Loucy (cell line): ENCODE measurements around the gene AP2B1.
"Not testable (repeated sequence)": the region's sequence is repeated elsewhere in the genome, so short reads cannot be mapped to it uniquely, and the experiment has no call there.

Experiments used
- H2AFZ ChIP-seq: fragments of 200-600 bp; sonication (generic); 2 replicates; pipeline ENCODE4 v1.6.0; 2016; ENCODE audit warnings: antibody characterized with exemption, mild to moderate bottlenecking, low read length, moderate library complexity
- H3F3A ChIP-seq: fragments of 200-600 bp; 2 replicates; pipeline ENCODE4 v1.6.0; 2016; ENCODE audit warnings: antibody characterized with exemption, low read depth, mild to moderate bottlenecking
- H3K27me3 ChIP-seq: fragments of 200-600 bp; sonication (generic); 2 replicates; pipeline ENCODE4 v1.6.1; 2014; ENCODE audit warnings: low read length, mild to moderate bottlenecking; ENCODE audit not compliant: insufficient read depth, poor library complexity, severe bottlenecking
- H3K36me3 ChIP-seq: fragments of 200-600 bp; sonication (generic); 2 replicates; pipeline ENCODE4 v1.6.1; 2016; ENCODE audit warnings: low read length; ENCODE audit not compliant: insufficient read depth
- H3K4me1 ChIP-seq: fragments of 200-600 bp; sonication (generic); 2 replicates; pipeline ENCODE4 v1.5.1; 2014; ENCODE audit warnings: low read length, mild to moderate bottlenecking; ENCODE audit not compliant: insufficient read depth, poor library complexity, severe bottlenecking
- H3K4me2 ChIP-seq: fragments of 200-600 bp; sonication (generic); 2 replicates; pipeline ENCODE4 v1.6.0; 2014; ENCODE audit warnings: antibody characterized with exemption, low read length, low read depth, mild to moderate bottlenecking; ENCODE audit not compliant: poor library complexity, severe bottlenecking
- H3K4me3 ChIP-seq: fragments of 200-600 bp; sonication (generic); 2 replicates; pipeline ENCODE4 v1.5.1; 2014; ENCODE audit warnings: low read length, mild to moderate bottlenecking, mixed read lengths; ENCODE audit not compliant: poor library complexity, severe bottlenecking
- H3K79me2 ChIP-seq: fragments of 200-600 bp; sonication (generic); 2 replicates; pipeline ENCODE4 v1.6.1; 2014; ENCODE audit warnings: low read length; ENCODE audit not compliant: insufficient read depth
- H3K9ac ChIP-seq: fragments of 200-600 bp; sonication (generic); 2 replicates; pipeline ENCODE4 v1.6.0; 2014; ENCODE audit warnings: mild to moderate bottlenecking, low read depth, low read length, moderate library complexity; ENCODE audit not compliant: poor library complexity, severe bottlenecking
- H3K9me2 ChIP-seq: fragments of 200-600 bp; sonication (generic); replicated peaks from 2 replicates; pipeline ENCODE4 v1.6.1; 2016; ENCODE audit warnings: low read depth, low read length, mixed read lengths
- H3K9me3 ChIP-seq: fragments of 200-600 bp; sonication (generic); 2 replicates; pipeline ENCODE4 v1.6.1; 2014; ENCODE audit warnings: mild to moderate bottlenecking, antibody characterized with exemption, low read length, low read depth; ENCODE audit not compliant: insufficient read depth
- H4K20me1 ChIP-seq: fragments of 200-600 bp; sonication (generic); 2 replicates; pipeline ENCODE4 v1.6.0; 2014; ENCODE audit warnings: antibody characterized with exemption, low read length, mild to moderate bottlenecking; ENCODE audit not compliant: insufficient read depth, poor library complexity, severe bottlenecking
- EZH2phosphoT487 ChIP-seq: fragments of 200-600 bp; IDR thresholded peaks from 2 replicates; pipeline ENCODE4 v1.6.1; 2018; ENCODE audit warnings: antibody characterized with exemption, mild to moderate bottlenecking, moderate library complexity, borderline replicate concordance
- TF ChIP-seq, protein P1 (sequence below): fragments of 200-600 bp; sonication (generic); conservative IDR thresholded peaks from 2 replicates; pipeline ENCODE4 v1.5.1; 2014; ENCODE audit warnings: mild to moderate bottlenecking, antibody characterized with exemption, low read length

AP2B1 gene

DNA sequence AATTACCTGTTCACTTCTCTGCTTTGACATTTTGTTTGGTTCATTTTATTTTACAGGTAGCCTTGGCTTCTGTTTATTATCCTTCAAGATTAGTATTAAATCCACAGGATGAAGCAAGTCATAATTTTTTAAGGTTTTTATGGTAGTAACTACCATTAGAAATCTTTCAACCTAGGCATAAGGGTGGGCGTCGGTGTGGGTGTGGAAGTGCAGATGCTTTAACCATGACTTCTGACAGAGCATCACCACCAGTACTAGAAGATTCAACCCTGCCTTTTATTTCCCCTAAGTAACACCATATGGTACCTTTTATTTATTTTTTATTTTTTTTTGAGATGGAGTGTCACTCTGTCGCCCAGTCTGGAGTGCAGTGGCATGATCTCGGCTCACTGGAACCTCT is 22.7 kb downstream of the AP2B1 start:
- H2AFZ ChIP-seq, result no peak overlapping the region
- TF ChIP-seq, protein P1, sequence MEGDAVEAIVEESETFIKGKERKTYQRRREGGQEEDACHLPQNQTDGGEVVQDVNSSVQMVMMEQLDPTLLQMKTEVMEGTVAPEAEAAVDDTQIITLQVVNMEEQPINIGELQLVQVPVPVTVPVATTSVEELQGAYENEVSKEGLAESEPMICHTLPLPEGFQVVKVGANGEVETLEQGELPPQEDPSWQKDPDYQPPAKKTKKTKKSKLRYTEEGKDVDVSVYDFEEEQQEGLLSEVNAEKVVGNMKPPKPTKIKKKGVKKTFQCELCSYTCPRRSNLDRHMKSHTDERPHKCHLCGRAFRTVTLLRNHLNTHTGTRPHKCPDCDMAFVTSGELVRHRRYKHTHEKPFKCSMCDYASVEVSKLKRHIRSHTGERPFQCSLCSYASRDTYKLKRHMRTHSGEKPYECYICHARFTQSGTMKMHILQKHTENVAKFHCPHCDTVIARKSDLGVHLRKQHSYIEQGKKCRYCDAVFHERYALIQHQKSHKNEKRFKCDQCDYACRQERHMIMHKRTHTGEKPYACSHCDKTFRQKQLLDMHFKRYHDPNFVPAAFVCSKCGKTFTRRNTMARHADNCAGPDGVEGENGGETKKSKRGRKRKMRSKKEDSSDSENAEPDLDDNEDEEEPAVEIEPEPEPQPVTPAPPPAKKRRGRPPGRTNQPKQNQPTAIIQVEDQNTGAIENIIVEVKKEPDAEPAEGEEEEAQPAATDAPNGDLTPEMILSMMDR, result no peak
- no peak for TF ChIP-seq EZH2phosphoT487
- H3F3A ChIP-seq, result no peaks in the 10 kb centered on the region
- H3K4me1 ChIP-seq, result no peaks in the 10 kb centered on the region
- H4K20me1 ChIP-seq, result no peaks in the 10 kb centered on the region
- no peak overlapping the region for H3K4me2 ChIP-seq
- no peak overlapping the region for H3K9ac ChIP-seq
- peaks cover 45% of the 10 kb centered on the region; the same call in 1 of the 2 replicates for H3K36me3 ChIP-seq
- no peaks in the 10 kb centered on the region for H3K27me3 ChIP-seq
- H3K4me3 ChIP-seq, result no peak overlapping the region
- no peaks in the 10 kb centered on the region for H3K9me2 ChIP-seq
- no peaks in the 10 kb centered on the region for H3K9me3 ChIP-seq
- H3K79me2 ChIP-seq, result no peaks in the 10 kb centered on the region

DNA sequence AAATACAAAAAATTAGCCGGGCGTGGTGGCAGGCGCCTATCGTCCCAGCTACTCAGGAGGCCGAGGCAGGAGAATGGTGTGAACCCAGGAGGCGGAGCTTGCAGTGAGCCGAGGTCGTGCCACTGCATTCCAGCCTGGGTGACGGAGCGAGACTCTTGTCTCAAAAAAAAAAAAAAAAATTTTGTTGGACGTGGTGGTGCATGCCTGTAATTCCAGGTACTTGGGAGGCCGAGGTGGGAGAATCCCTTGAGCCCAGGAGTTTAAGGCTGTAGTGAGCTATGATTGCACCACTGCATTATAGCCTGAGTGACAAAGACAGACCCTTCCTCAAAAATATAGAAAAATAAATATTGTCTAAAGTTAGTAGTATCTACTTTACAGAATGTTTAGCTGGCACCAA is 23.6 kb downstream of the AP2B1 start:
- not testable (repeated sequence) for H3K4me3 ChIP-seq, H3K9me2 ChIP-seq, H3K4me1 ChIP-seq, H3F3A ChIP-seq, H3K9ac ChIP-seq, H3K9me3 ChIP-seq, H2AFZ ChIP-seq, H3K27me3 ChIP-seq, H4K20me1 ChIP-seq, H3K4me2 ChIP-seq, H3K79me2 ChIP-seq
- peaks cover 41% of the 10 kb centered on the region; the same call in 1 of the 2 replicates for H3K36me3 ChIP-seq

DNA sequence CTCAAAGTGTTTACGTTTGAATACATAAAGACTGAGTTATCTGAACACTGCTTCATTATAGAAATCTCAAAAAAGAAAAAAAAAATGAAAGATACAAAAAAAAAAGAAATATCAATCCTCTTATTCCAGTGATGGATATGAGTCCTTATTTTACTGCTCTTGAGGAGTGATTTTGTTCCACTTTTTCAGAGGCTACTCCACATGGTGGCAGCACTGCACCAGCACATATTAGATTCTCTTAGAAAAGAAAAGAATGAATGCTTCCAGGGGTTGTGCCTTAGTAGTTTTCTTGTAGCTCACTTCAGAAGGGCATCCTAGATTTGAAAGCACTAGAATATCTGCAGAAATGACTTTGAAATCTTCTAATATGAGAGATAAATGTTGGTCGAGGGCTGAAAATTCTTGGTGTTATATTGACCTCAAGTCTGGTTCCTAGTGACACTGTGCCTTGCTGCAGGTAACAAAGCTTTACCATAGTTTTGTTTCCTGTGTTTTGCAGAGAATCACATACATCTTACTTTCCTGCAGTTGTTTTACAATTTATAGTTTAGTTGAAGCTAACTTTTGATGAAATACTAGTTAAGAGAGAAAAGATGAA is 25.9 kb downstream of the AP2B1 start:
- no peaks in the 10 kb centered on the region for H3K9me2 ChIP-seq
- no peak overlapping the region for H3K9ac ChIP-seq
- no peaks in the 10 kb centered on the region for H3K9me3 ChIP-seq
- peaks cover 25% of the 10 kb centered on the region; the same call in 1 of the 2 replicates for H3K36me3 ChIP-seq
- no peaks in the 10 kb centered on the region for H3K4me1 ChIP-seq
- no peak overlapping the region for H3K4me3 ChIP-seq
- H2AFZ ChIP-seq, result no peak overlapping the region
- no peaks in the 10 kb centered on the region for H3K27me3 ChIP-seq
- TF ChIP-seq, protein P1, result peak; percentile 79
- no peak for TF ChIP-seq EZH2phosphoT487
- H3K79me2 ChIP-seq, result no peaks in the 10 kb centered on the region
- H3K4me2 ChIP-seq, result no peak overlapping the region
- H3F3A ChIP-seq, result no peaks in the 10 kb centered on the region
- no peaks in the 10 kb centered on the region for H4K20me1 ChIP-seq

DNA sequence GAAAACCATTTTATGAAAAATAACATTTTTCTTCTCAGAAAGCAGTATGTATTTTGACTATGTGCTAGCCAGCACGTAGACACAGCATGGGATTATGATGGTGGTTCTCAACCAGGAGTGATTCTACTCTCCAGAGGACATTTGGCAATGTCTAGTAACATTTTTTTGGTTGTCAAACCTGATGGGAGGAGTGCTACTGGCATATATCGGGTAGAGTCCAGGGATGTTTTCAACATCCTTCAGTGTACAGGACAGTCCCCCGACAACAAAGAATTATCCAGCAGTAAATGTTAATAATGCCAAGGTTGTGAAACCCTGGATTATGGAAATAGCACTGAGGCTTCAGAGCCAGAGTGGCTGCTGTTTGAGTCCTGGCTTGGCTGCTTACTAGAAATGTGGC is 27.7 kb downstream of the AP2B1 start:
- Histone ChIP-seq H3K79me2 (no peaks in the 10 kb centered on the region), H3F3A (no peaks in the 10 kb centered on the region), H3K9me3 (no peaks in the 10 kb centered on the region), H3K4me3 (no peak overlapping the region), H2AFZ (no peak overlapping the region), H3K9me2 (no peaks in the 10 kb centered on the region), H3K36me3 (peaks cover 13% of the 10 kb centered on the region; the same call in 1 of the 2 replicates), H4K20me1 (no peaks in the 10 kb centered on the region), H3K4me1 (no peaks in the 10 kb centered on the region), H3K4me2 (no peak overlapping the region), H3K9ac (no peak overlapping the region), H3K27me3 (no peaks in the 10 kb centered on the region)
- no peak for TF ChIP-seq EZH2phosphoT487
- TF ChIP-seq, protein P1, result no peak
